GM18951 (cell line): Measurements from ENCODE around the gene SPACA4.

ENCODE experiments used
- POLR2A ChIP-seq: IDR thresholded peaks from 4 replicates; pipeline ENCODE4 v1.6.1; 2011; ENCODE audit warnings: mild to moderate bottlenecking; ENCODE audit not compliant: insufficient read length, insufficient read depth; ENCODE audit errors: extremely low read depth
- in situ Hi-C: fragments of 300-500 bp; cut with MboI; formaldehyde crosslinking; loops from one replicate; pipeline ENCODE4 v1.12.0; 2022; ENCODE audit warnings: low sequenced_read_pairs, mixed read lengths, inconsistent platforms; ENCODE audit not compliant: unreplicated experiment

The SPACA4 gene

DNA sequence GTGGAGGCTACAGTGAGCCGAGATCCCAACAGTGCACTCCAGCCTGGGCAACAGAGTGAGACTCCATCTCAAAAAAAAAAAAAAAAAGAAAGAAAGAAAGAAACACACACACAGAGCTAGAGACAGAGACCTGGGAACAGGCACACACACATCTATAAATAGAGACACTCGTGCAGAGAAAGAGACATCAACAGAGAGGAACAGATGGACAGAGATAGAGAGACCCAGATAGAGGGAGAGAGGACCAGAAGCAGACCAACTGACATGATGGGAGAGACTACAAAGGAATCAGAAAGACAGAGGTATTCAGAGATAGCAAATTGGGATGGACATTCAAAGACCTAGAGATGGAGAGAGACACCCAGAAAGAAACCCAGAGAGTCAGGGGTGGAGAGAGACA is 41.6 kb downstream of the SPACA4 start:
- TF ChIP-seq POLR2A, result no peak
- in situ Hi-C loops, result no loop called here

DNA sequence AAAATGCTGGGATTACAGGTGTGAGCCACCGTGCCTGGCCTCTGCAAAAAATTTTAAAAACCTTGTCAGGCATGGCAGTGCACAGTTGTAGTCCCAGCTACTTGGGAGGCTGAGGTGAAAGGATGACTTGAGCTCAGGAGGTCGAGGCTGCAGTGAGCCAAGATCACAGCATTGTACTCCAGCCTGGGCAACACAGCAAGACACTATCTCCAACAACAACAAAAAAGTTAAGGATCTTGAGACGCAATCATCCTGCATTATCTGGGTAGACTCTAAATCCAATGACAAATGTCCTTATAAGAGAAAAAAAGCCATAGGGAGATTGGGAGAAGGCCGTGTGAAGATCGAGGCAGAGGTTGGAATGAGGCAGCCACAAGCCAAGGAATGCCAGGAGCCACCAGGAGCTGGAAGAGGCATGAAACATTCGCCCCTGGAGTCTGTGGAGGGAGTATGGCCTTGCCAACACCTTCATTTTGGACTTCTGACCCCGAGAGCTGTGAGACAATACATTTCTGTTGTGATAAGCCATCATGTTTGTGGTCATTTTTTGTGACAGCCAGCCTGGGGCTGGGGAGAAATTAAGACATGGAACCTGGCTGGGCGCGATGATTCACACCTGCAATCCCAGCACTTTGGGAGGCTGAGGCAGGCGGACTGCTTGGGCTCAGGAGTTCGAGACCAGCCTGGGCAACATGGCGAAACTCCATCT is 44.6 kb downstream of the SPACA4 start:
- no peak for TF ChIP-seq POLR2A
- in situ Hi-C loops, result loop anchor here (10.0 kb wide), 1 partner anchor 334 kb away; no protein-coding TSS in a partner anchor

DNA sequence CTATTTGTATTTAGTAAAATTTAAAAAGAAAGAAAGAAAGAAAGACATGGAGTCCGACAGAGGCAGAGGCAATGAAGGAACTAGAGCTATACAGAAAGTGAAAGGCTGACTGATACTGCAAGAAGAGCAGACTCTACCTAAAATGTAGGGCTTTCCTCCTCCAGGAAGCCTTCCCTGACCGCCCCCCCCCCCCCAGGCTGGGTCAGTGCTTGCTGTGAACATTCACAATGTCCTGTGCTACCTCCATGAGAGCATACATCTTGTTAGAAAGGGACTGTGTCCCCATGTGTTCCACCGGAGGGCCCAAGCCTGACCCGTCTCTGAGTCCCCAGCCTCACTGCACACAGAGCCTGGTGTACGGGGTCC is 45.1 kb downstream of the SPACA4 start:
- no peak for TF ChIP-seq POLR2A
- in situ Hi-C loops, result loop anchor here (10.0 kb wide), 1 partner anchor 333 kb away; no protein-coding TSS in a partner anchor

DNA sequence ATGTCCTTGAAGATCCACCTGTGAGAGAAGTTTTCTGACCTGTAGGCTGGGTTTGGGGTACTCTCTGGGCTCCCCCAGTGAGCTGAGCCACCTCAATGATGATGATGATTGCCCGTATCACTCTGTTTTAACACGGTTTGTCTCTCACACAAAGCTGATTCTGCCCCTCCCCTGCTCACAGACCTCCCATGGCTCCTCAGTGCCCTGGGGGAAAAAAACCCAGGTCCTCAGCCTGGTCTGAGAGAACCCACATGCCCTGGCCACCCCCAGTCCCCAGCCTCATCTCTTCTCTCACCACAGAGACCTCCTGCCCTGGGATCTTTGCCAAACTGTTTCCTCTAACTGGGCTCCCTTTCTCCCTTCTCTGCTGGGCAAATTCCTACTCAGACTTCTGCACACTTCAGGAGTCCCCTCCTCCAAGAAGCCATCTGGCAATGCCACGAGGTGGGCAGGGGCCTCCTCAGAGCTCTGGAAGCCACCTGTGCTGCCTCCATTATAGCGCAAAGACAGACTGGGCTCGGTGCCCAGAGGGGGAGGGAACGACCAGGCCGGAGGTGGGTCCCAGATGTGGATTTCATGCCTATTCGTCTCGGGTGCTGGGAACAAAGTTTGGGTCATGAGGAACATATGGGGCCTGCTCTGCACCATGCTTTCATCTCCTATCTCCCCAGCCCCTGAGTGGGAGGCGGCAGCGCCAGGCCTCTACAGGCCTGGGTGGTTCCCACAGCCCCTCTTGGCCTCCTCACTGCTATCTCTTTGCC is 47.9 kb downstream of the SPACA4 start:
- TF ChIP-seq POLR2A, result no peak
- in situ Hi-C loops, result loop anchor here (10.0 kb wide), 1 partner anchor 330 kb away; no protein-coding TSS in a partner anchor

DNA sequence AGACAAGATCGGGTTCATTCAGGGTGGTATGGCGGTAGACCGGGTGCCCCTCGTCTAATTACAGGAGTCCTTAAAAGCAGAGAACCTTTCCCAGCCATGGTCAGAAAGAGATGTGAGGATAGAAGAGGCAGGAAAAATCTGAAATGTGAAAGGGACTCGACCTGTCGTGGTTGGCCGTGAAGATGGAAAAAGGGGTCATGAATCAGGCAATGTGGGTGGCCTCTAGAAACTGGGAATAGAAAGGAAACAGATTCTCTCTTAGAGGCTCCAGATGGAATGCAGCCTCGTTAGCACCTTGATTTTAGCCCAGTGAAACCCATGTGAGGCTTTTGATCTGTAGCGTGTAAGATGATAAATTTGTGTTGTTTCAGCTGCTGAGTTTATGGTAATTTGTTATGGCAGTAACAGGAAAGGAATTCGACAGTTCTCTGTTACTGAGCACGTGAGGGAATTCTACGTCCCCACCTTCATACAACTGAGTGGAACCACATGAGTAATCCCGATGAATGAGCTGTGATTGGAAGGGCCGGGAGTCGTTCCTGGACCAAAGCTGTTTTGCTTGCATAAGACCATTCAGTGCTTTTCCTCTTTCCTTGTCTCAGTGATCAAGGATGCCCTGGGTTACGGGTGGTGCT is 50.4 kb downstream of the SPACA4 start:
- in situ Hi-C loops, result loop anchor here (10.0 kb wide), 1 partner anchor 328 kb away; no protein-coding TSS in a partner anchor
- TF ChIP-seq POLR2A, result no peak
